ENCODE data around the gene WDSUB1. TPM values are rescaled to one million over a fixed set of nuclear protein-coding genes. Genes with fewer than 3 reads are reported as not detected.

WDSUB1 gene
- total and polyA plus RNA-seq, 3 experiments from 2014 or later, result 4.4 to 11.3 (median 4.6) TPM

DNA sequence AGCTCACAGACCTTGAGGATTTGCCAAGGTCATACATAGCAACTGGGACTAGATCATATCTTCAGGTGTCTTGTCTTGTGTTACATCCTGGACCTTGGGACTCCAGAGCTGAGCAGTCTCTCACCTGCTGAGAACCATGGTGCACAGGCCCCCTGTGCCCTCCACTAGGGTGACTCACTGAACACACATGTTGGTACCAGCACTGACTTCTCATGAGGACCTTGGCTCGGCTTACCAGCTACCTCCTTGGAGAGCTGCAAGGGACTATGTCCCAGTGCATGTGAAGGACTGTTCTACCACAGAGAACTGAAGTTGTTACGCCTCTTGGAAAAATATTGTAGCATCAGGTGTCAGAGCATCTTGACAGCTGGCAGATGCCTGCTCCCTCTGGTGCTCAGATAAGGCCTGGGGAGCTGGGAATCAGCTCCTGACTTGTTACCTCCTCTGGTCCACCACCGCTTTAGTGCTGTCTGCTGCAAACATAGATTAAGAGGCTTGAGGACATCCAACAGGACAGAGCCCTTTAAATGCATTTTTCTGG lies 72.1 kb downstream of the WDSUB1 start:
- H3K4me1 ChIP-seq (ENCODE audit: insufficient read depth, low read length), result peaks cover 16% of the 10 kb centered on the region
- no peak overlapping the region for H3K4me3 ChIP-seq (ENCODE audit: low read length)
- DNase-seq, result no peak
- H3K4me3 Mint-ChIP-seq, result no peak overlapping the region
- no peaks in the 10 kb centered on the region for H3K27me3 ChIP-seq (ENCODE audit: insufficient read depth, low read length, poor library complexity, severe bottlenecking)
- H3K4me1 Mint-ChIP-seq, result peaks cover 13 to 22% (median 19%) of the 10 kb centered on the region in 3 donors
- H3K27ac ChIP-seq (ENCODE audit: low read depth, low read length), result no peak overlapping the region
- peak overlapping the region in 1 of 8 donors; percentile 77 for H3K27ac Mint-ChIP-seq
- no peaks in the 10 kb centered on the region for H3K9me3 Mint-ChIP-seq
- peaks cover 1 to 3% of the 10 kb centered on the region in 2 donors for H3K27me3 Mint-ChIP-seq
- CTCF ChIA-PET, result interaction anchor here (1.2 kb wide), 1 partner anchor 12 kb away, joined by 4 read pairs; no protein-coding TSS in a partner anchor
- H3K9me3 ChIP-seq (ENCODE audit: low read length), result no peaks in the 10 kb centered on the region
- POLR2A ChIA-PET, result no interaction called here
- peaks cover 0 to 15% (median 2%) of the 10 kb centered on the region in 3 donors for H3K36me3 Mint-ChIP-seq
- no peaks in the 10 kb centered on the region for H3K36me3 ChIP-seq (ENCODE audit: insufficient read depth, low read length)

GRCh38 chr2:159213296-159213695 lies 73.2 kb downstream of the WDSUB1 start:
- Histone ChIP-seq H3K27me3 (ENCODE audit: insufficient read depth, low read length, poor library complexity, severe bottlenecking) (no peaks in the 10 kb centered on the region), H3K4me3 (ENCODE audit: low read length) (no peak overlapping the region), H3K36me3 (ENCODE audit: insufficient read depth, low read length) (no peaks in the 10 kb centered on the region), H3K4me1 (ENCODE audit: insufficient read depth, low read length) (peaks cover 27% of the 10 kb centered on the region), H3K27ac (ENCODE audit: low read depth, low read length) (no peak overlapping the region), H3K9me3 (ENCODE audit: low read length) (no peaks in the 10 kb centered on the region)
- peaks cover 24 to 32% (median 30%) of the 10 kb centered on the region in 3 donors for H3K4me1 Mint-ChIP-seq
- CTCF ChIA-PET, result no interaction called here
- peaks cover 0 to 1% of the 10 kb centered on the region in 2 donors for H3K27me3 Mint-ChIP-seq
- POLR2A ChIA-PET, result no interaction called here
- H3K4me3 Mint-ChIP-seq, result no peak overlapping the region
- DNase-seq, result no peak
- no peaks in the 10 kb centered on the region for H3K9me3 Mint-ChIP-seq
- H3K36me3 Mint-ChIP-seq, result peaks cover 0 to 10% (median 2%) of the 10 kb centered on the region in 3 donors
- no peak overlapping the region for H3K27ac Mint-ChIP-seq

DNA sequence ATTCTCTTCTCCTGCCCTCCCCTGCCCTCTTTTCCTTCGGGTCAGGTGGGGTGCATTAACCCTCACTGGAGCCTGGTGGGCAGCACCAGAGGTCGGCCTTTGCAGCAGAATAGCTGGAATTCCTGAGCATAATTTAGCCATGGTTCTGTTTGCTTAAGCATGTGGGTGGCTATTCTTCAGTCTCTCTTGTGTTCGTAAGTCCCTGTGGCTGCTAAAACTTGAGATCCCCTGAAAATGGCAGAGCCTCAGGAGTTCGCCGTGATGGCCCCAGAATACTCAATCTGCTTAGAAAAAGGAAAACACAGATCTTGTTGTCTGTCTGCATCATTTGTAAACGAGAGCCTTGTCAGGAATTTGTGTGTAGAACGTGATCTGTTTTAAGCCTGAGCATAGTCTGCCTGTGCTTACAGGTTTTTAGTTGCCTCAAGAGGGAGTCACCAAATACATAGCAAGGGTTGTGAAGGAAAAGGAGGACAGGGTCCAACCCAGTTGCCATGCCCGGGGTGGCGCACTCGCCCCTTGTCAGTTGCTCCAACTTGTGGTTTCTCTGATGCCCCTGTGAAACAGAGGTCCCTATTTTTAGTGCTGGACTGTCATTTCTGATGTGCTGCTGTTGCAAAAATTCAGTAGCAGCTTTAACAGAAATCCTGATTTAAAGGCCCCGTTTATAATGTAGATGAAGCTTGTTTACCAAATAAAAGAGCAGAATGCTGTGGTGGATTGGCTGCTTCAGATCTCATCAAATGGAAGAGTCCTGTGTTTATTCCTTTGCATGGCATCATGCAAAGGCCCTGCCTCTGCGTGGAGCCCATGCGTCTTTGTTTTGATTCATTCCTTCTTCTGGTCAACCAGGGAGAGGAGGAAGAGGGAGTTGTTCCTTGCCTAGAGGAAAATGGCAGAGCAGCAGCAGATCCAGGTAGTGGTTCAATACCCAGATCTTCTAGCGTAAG lies 74.8 kb downstream of the WDSUB1 start:
- Mint-ChIP-seq H3K36me3 (peaks cover 0 to 8% (median 2%) of the 10 kb centered on the region in 3 donors), H3K4me3 (peak overlapping the region in 1 of 7 donors; percentile 32), H3K27me3 (peaks cover 0 to 1% of the 10 kb centered on the region in 2 donors), H3K4me1 (peaks cover 27 to 36% (median 32%) of the 10 kb centered on the region in 3 donors), H3K9me3 (no peaks in the 10 kb centered on the region), H3K27ac (peak overlapping the region in 5 of 8 donors; percentile 1 to 38 (median 17))
- ChIA-PET CTCF (no interaction called here), POLR2A (no interaction called here)
- no peak for DNase-seq
- H3K36me3 ChIP-seq (ENCODE audit: insufficient read depth, low read length), result no peaks in the 10 kb centered on the region
- no peak overlapping the region for H3K27ac ChIP-seq (ENCODE audit: low read depth, low read length)
- peaks cover 29% of the 10 kb centered on the region for H3K4me1 ChIP-seq (ENCODE audit: insufficient read depth, low read length)
- H3K27me3 ChIP-seq (ENCODE audit: insufficient read depth, low read length, poor library complexity, severe bottlenecking), result no peaks in the 10 kb centered on the region
- H3K4me3 ChIP-seq (ENCODE audit: low read length), result no peak overlapping the region
- no peaks in the 10 kb centered on the region for H3K9me3 ChIP-seq (ENCODE audit: low read length)

DNA sequence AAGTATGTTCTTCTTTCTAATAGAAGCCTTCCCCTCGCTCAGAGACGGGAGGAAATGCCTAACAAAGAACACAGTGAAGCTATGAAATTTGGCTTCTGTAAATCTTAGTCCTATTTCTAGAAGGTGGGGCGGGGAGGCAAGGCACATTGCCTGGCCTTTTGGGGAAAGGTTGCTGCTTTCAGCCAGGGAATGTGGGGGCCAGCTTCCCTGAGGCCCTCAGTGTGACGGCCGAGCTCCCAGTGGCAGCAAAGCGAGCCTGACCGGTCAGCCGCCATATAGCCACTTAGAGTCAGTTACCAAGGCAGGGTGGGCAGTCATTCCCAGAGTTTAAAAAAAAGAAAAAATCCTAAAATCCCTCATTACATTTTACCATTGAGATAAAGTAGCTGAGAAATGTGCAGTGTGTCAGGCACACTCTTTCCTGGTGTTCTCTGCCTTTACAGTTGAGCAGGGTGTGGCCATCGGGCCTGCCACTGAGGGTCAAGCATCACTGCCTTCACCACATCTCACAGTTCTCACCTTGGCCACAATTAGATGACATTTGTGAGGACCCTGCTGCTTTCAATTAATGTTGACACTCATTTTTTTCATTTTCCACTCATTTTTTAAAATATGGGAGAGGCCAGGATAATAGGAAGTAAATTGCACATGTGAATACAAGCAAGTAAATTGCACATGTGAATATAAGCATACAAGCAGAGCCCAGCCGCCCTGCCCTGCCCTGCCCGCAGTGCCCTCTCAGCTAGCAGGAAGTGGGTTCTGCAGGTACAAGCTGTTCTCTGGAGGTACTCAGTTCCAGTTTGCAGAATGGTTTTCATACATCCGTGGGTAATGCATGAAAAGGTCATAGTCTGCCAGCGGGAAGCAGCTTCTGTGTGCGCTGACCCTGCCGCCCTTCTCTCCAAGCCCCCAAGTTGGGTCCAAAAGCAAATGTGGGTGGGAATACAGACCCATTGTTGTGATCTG lies 76.9 kb downstream of the WDSUB1 start:
- peaks cover 27 to 36% (median 32%) of the 10 kb centered on the region in 3 donors for H3K4me1 Mint-ChIP-seq
- H3K4me3 Mint-ChIP-seq, result peak overlapping the region; percentile 7 to 87 (median 76)
- Histone ChIP-seq H3K9me3 (ENCODE audit: low read length) (no peaks in the 10 kb centered on the region), H3K4me1 (ENCODE audit: insufficient read depth, low read length) (peaks cover 29% of the 10 kb centered on the region), H3K27me3 (ENCODE audit: insufficient read depth, low read length, poor library complexity, severe bottlenecking) (no peaks in the 10 kb centered on the region), H3K4me3 (ENCODE audit: low read length) (peak overlapping the region; percentile 41), H3K36me3 (ENCODE audit: insufficient read depth, low read length) (no peaks in the 10 kb centered on the region), H3K27ac (ENCODE audit: low read depth, low read length) (no peak overlapping the region)
- CTCF ChIA-PET, result interaction anchor here (1.7 to 1.8 kb wide), 3 partner anchors 10 to 14 kb away, joined by 3 to 5 read pairs (median 5); no protein-coding TSS in a partner anchor
- H3K9me3 Mint-ChIP-seq, result no peaks in the 10 kb centered on the region
- H3K27ac Mint-ChIP-seq, result peak overlapping the region; percentile 46 to 95 (median 78)
- H3K36me3 Mint-ChIP-seq, result peaks cover 0 to 4% (median 0%) of the 10 kb centered on the region in 3 donors
- POLR2A ChIA-PET, result no interaction called here
- peaks cover 4 to 6% of the 10 kb centered on the region in 2 donors for H3K27me3 Mint-ChIP-seq
- DNase-seq, result peak; percentile 20 to 73 (median 52)

- Mint-ChIP-seq H3K9me3 (no peaks in the 10 kb centered on the region), H3K27me3 (peaks cover 4 to 6% of the 10 kb centered on the region in 2 donors), H3K4me3 (peak overlapping the region in 2 of 7 donors; percentile 4 to 87), H3K4me1 (peaks cover 27 to 36% (median 32%) of the 10 kb centered on the region in 3 donors), H3K27ac (peak overlapping the region in 3 of 8 donors; percentile 6 to 90 (median 38)), H3K36me3 (peaks cover 0 to 4% (median 0%) of the 10 kb centered on the region in 3 donors)
- ChIA-PET POLR2A (no interaction called here), CTCF (interaction anchor here (1.7 to 1.8 kb wide), 2 partner anchors 9 to 13 kb away, joined by 3 to 5 read pairs; no protein-coding TSS in a partner anchor)
- Histone ChIP-seq H3K27ac (ENCODE audit: low read depth, low read length) (no peak overlapping the region), H3K4me3 (ENCODE audit: low read length) (no peak overlapping the region), H3K9me3 (ENCODE audit: low read length) (no peaks in the 10 kb centered on the region), H3K27me3 (ENCODE audit: insufficient read depth, low read length, poor library complexity, severe bottlenecking) (no peaks in the 10 kb centered on the region), H3K4me1 (ENCODE audit: insufficient read depth, low read length) (peaks cover 29% of the 10 kb centered on the region), H3K36me3 (ENCODE audit: insufficient read depth, low read length) (no peaks in the 10 kb centered on the region)
- no peak for DNase-seq
Measured at GRCh38 chr2:159208438-159208837, 78.1 kb downstream of the WDSUB1 start.

DNA sequence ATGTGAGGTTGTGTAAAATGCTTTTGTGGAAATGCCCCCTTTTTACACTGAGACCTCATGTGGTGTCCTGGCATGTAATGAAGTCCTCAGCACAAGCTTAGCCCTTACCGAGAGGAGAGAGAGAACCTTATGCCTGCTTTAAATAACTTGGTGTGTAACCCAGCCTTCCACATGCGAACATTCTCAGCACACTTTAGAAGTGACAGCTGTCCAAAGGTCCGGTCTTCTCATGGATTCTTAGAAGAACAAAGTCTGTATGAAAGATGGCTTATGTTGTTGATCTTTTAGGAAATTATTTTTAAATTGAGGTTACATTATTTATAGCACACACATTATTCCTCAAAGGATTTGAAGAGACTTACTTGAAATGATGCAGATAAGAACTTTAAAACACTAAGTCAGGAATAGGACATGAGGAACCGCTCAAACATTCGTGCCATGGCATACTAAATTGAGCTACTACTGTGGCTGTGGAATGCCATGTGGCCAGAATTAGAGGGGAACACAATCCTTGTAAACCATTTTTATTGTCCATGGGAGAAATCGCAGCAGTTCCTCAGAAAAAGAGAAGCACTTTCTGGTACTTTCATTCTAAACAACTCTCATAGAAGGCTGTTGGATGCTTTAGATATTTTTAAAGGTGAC lies 79.6 kb downstream of the WDSUB1 start:
- peaks cover 27 to 45% (median 37%) of the 10 kb centered on the region in 3 donors for H3K4me1 Mint-ChIP-seq
- H3K4me3 Mint-ChIP-seq, result peak overlapping the region in 1 of 7 donors; percentile 8
- no peaks in the 10 kb centered on the region for H3K9me3 Mint-ChIP-seq
- ChIA-PET POLR2A (no interaction called here), CTCF (no interaction called here)
- no peak overlapping the region for H3K27ac ChIP-seq (ENCODE audit: low read depth, low read length)
- no peak overlapping the region for H3K4me3 ChIP-seq (ENCODE audit: low read length)
- H3K27ac Mint-ChIP-seq, result peak overlapping the region in 1 of 8 donors; percentile 38
- H3K27me3 ChIP-seq (ENCODE audit: insufficient read depth, low read length, poor library complexity, severe bottlenecking), result no peaks in the 10 kb centered on the region
- H3K4me1 ChIP-seq (ENCODE audit: insufficient read depth, low read length), result peaks cover 30% of the 10 kb centered on the region
- H3K27me3 Mint-ChIP-seq, result peaks cover 4 to 6% of the 10 kb centered on the region in 2 donors
- no peaks in the 10 kb centered on the region for H3K9me3 ChIP-seq (ENCODE audit: low read length)
- no peak for DNase-seq
- no peaks in the 10 kb centered on the region for H3K36me3 ChIP-seq (ENCODE audit: insufficient read depth, low read length)
- H3K36me3 Mint-ChIP-seq, result no peaks in the 10 kb centered on the region

GRCh38 chr2:159204381-159205144 lies 81.9 kb downstream of the WDSUB1 start:
- peaks cover 30% of the 10 kb centered on the region for H3K4me1 ChIP-seq (ENCODE audit: insufficient read depth, low read length)
- Mint-ChIP-seq H3K36me3 (no peaks in the 10 kb centered on the region), H3K4me3 (no peak overlapping the region), H3K27ac (peak overlapping the region in 1 of 8 donors; percentile 23), H3K27me3 (peaks cover 4 to 6% of the 10 kb centered on the region in 2 donors), H3K4me1 (peaks cover 32 to 41% (median 37%) of the 10 kb centered on the region in 3 donors), H3K9me3 (no peaks in the 10 kb centered on the region)
- no peak for DNase-seq
- POLR2A ChIA-PET, result no interaction called here
- CTCF ChIA-PET, result no interaction called here
- no peaks in the 10 kb centered on the region for H3K36me3 ChIP-seq (ENCODE audit: insufficient read depth, low read length)
- H3K27me3 ChIP-seq (ENCODE audit: insufficient read depth, low read length, poor library complexity, severe bottlenecking), result peaks cover 4% of the 10 kb centered on the region
- H3K9me3 ChIP-seq (ENCODE audit: low read length), result no peaks in the 10 kb centered on the region
- no peak overlapping the region for H3K4me3 ChIP-seq (ENCODE audit: low read length)
- H3K27ac ChIP-seq (ENCODE audit: low read depth, low read length), result no peak overlapping the region
